Measurements from ENCODE around the gene ANKRD42. TPM values are rescaled to one million over a fixed set of nuclear protein-coding genes. Genes with fewer than 3 reads are reported as not detected.
A peak's percentile ranks its signal among the peaks of the same experiment; 100 is the strongest.

Gene ANKRD42
- total and polyA plus RNA-seq, 9 of the 15 experiments (the other 6 are each of a cell fraction or from before 2014, with no cell fraction given): 2.8 to 9.1 (median 6.1) TPM

GRCh38 chr11:83193315-83194280, at the start of gene ANKRD42 (continued):
- TF ChIP-seq, protein P1, sequence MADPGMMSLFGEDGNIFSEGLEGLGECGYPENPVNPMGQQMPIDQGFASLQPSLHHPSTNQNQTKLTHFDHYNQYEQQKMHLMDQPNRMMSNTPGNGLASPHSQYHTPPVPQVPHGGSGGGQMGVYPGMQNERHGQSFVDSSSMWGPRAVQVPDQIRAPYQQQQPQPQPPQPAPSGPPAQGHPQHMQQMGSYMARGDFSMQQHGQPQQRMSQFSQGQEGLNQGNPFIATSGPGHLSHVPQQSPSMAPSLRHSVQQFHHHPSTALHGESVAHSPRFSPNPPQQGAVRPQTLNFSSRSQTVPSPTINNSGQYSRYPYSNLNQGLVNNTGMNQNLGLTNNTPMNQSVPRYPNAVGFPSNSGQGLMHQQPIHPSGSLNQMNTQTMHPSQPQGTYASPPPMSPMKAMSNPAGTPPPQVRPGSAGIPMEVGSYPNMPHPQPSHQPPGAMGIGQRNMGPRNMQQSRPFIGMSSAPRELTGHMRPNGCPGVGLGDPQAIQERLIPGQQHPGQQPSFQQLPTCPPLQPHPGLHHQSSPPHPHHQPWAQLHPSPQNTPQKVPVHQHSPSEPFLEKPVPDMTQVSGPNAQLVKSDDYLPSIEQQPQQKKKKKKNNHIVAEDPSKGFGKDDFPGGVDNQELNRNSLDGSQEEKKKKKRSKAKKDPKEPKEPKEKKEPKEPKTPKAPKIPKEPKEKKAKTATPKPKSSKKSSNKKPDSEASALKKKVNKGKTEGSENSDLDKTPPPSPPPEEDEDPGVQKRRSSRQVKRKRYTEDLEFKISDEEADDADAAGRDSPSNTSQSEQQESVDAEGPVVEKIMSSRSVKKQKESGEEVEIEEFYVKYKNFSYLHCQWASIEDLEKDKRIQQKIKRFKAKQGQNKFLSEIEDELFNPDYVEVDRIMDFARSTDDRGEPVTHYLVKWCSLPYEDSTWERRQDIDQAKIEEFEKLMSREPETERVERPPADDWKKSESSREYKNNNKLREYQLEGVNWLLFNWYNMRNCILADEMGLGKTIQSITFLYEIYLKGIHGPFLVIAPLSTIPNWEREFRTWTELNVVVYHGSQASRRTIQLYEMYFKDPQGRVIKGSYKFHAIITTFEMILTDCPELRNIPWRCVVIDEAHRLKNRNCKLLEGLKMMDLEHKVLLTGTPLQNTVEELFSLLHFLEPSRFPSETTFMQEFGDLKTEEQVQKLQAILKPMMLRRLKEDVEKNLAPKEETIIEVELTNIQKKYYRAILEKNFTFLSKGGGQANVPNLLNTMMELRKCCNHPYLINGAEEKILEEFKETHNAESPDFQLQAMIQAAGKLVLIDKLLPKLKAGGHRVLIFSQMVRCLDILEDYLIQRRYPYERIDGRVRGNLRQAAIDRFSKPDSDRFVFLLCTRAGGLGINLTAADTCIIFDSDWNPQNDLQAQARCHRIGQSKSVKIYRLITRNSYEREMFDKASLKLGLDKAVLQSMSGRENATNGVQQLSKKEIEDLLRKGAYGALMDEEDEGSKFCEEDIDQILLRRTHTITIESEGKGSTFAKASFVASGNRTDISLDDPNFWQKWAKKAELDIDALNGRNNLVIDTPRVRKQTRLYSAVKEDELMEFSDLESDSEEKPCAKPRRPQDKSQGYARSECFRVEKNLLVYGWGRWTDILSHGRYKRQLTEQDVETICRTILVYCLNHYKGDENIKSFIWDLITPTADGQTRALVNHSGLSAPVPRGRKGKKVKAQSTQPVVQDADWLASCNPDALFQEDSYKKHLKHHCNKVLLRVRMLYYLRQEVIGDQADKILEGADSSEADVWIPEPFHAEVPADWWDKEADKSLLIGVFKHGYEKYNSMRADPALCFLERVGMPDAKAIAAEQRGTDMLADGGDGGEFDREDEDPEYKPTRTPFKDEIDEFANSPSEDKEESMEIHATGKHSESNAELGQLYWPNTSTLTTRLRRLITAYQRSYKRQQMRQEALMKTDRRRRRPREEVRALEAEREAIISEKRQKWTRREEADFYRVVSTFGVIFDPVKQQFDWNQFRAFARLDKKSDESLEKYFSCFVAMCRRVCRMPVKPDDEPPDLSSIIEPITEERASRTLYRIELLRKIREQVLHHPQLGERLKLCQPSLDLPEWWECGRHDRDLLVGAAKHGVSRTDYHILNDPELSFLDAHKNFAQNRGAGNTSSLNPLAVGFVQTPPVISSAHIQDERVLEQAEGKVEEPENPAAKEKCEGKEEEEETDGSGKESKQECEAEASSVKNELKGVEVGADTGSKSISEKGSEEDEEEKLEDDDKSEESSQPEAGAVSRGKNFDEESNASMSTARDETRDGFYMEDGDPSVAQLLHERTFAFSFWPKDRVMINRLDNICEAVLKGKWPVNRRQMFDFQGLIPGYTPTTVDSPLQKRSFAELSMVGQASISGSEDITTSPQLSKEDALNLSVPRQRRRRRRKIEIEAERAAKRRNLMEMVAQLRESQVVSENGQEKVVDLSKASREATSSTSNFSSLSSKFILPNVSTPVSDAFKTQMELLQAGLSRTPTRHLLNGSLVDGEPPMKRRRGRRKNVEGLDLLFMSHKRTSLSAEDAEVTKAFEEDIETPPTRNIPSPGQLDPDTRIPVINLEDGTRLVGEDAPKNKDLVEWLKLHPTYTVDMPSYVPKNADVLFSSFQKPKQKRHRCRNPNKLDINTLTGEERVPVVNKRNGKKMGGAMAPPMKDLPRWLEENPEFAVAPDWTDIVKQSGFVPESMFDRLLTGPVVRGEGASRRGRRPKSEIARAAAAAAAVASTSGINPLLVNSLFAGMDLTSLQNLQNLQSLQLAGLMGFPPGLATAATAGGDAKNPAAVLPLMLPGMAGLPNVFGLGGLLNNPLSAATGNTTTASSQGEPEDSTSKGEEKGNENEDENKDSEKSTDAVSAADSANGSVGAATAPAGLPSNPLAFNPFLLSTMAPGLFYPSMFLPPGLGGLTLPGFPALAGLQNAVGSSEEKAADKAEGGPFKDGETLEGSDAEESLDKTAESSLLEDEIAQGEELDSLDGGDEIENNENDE (IDR thresholded peaks at IDR 0.05; ENCODE audit: low read depth, low read length): no peak
- TF ChIP-seq FOXP4 (CRISPR knock-in tag; IDR thresholded peaks at IDR 0.05; ENCODE audit: borderline replicate concordance) (0 out of 2 replicates have a peak, but pooled peaks have one; percentile 47), SNAPC5 (CRISPR knock-in tag; IDR thresholded peaks at IDR 0.05) (no peak), CREB1 (IDR thresholded peaks at IDR 0.05) (peak; percentile 92), CREB1 (CRISPR knock-in tag; IDR thresholded peaks at IDR 0.05) (peak; percentile 86), MAX (CRISPR knock-in tag; IDR thresholded peaks at IDR 0.05) (peak; percentile 74), HNRNPUL1 (IDR thresholded peaks at IDR 0.05; ENCODE audit: low read length) (no peak), ZNF75A (CRISPR knock-in tag; IDR thresholded peaks at IDR 0.05) (peak; percentile 56; the same call in 1 of the 2 replicates), MXI1 (IDR thresholded peaks at IDR 0.05; ENCODE audit: low read depth, low read length) (peak; percentile 87; the same call in 1 of the 2 replicates), ZFX (CRISPR knock-in tag; IDR thresholded peaks at IDR 0.05) (peak; percentile 71), ZNF274 (IDR thresholded peaks at IDR 0.05; ENCODE audit: borderline replicate concordance, low read depth, low read length) (no peak)
